HepG2 (cell line): ENCODE data around the gene NFIC. TPM values are rescaled to one million over a fixed set of nuclear protein-coding genes. Genes with fewer than 3 reads are reported as not detected.
A peak's percentile ranks its signal among the peaks of the same experiment; 100 is the strongest.

ENCODE experiments used
- ATAC-seq: fragments of 200-7000 bp; cut with Tn5 transposase; 3 replicates; pipeline ENCODE4 v1.9.1; 2020; ENCODE audit warnings: mild to moderate bottlenecking, moderate library complexity
- BruUV-seq: library from RNA; stranded (reverse); fragments of 400-500 nt; replicated peaks from 2 replicates; lab custom pipeline; 2021; lab: Mats Ljungman, UMichigan
- CTCF ChIA-PET: fragments of 300-600 bp; formaldehyde crosslinking; extraction: SDS; loops from one replicate; lab custom pipeline; 2021; ENCODE audit warnings: low total read pairs, inconsistent platforms, low intra/inter-chr PET ratio; lab: Yijun Ruan, JAX
- POLR2A ChIA-PET: fragments of 350-600 bp; sonication (Branson Sonifier 250); formaldehyde crosslinking; loops from one replicate; lab custom pipeline; 2020; ENCODE audit warnings: antibody characterized with exemption, inconsistent platforms; lab: Yijun Ruan, JAX
- DNase-seq: peaks from one replicate; pipeline ENCODE4 v3.0.0-alpha.2; 2015; ENCODE audit warnings: low spot score
- FAIRE-seq: peaks from 3 replicates; lab custom pipeline; 2011; peaks lifted over from hg19 to GRCh38; lab: Jason Lieb, UNC
- H2AFZ ChIP-seq: one replicate; pipeline ENCODE4 v1.6.1; 2011; ENCODE audit warnings: low read length, inconsistent platforms
- H3K27ac ChIP-seq: fragments of 300-600 bp; 3 replicates; pipeline ENCODE4 v1.8.0; 2011; ENCODE audit warnings: mixed run types, mild to moderate bottlenecking, mixed read lengths, low read length, inconsistent platforms; ENCODE audit not compliant: insufficient read depth; ENCODE audit errors: extremely low read length
- H3K27me3 ChIP-seq, 2 experiments: fragments of 200-600 bp in 1 of 2; 2 replicates in 1 of 2; 3 replicates in 1 of 2; pipeline versions ENCODE4 v1.6.0 to v1.8.0; 2011; ENCODE audit warnings: low read length in 2 of 2, mild to moderate bottlenecking in 2 of 2, moderate library complexity in 2 of 2, inconsistent platforms in 1 of 2; ENCODE audit not compliant: insufficient read depth in 2 of 2, control insufficient read depth in 1 of 2
- H3K36me3 ChIP-seq, 2 experiments: fragments of 200-600 bp in 1 of 2; replicated peaks in 1 of 2; 2 replicates in 1 of 2; 3 replicates in 1 of 2; pipeline versions ENCODE4 v1.5.1 to v1.8.0; 2011; ENCODE audit warnings: low read length in 2 of 2, inconsistent platforms in 1 of 2; ENCODE audit not compliant: insufficient read depth in 2 of 2, control insufficient read depth in 1 of 2
- H3K4me1 ChIP-seq: 2 replicates; pipeline ENCODE4 v1.5.1; 2012; ENCODE audit warnings: low read length, inconsistent platforms; ENCODE audit not compliant: insufficient read depth
- H3K4me2 ChIP-seq: 2 replicates; pipeline ENCODE4 v1.6.0; 2011; ENCODE audit warnings: low read depth, low read length, inconsistent platforms
- H3K4me3 ChIP-seq, 3 experiments: fragments of 200-600 bp in 1 of 3; sonication (generic), shearing (Covaris generic) in 1 of 3; replicated peaks in 1 of 3; 2 replicates each; pipeline ENCODE4 v1.5.1; 2011 to 2016; ENCODE audit warnings: low read length in 3 of 3, inconsistent platforms in 2 of 3, low read depth in 2 of 3, mild to moderate bottlenecking in 2 of 3, control low read depth in 1 of 3, mixed read lengths in 1 of 3; ENCODE audit not compliant: insufficient read depth in 1 of 3
- H3K79me2 ChIP-seq: one replicate; pipeline ENCODE4 v1.6.1; 2011; ENCODE audit warnings: low read length, inconsistent platforms; ENCODE audit not compliant: insufficient read depth
- H3K9ac ChIP-seq: 2 replicates; pipeline ENCODE4 v1.6.0; 2011; ENCODE audit warnings: mild to moderate bottlenecking, low read depth, low read length, inconsistent platforms; ENCODE audit not compliant: insufficient read depth
- H3K9me3 ChIP-seq: 2 replicates; pipeline ENCODE4 v1.5.1; 2012; ENCODE audit warnings: mild to moderate bottlenecking, low read length
- H4K20me1 ChIP-seq: 2 replicates; pipeline ENCODE4 v1.6.0; 2011; ENCODE audit warnings: inconsistent platforms, mild to moderate bottlenecking, low read length, moderate library complexity; ENCODE audit not compliant: insufficient read depth
- MEIS1 ChIP-seq: sonication (generic); formaldehyde crosslinking; IDR thresholded peaks from 2 replicates; pipeline ENCODE4 v1.9.0; 2021; ENCODE audit warnings: mild to moderate bottlenecking, missing genetic modification reagents, moderate library complexity, borderline replicate concordance
- MEIS2 ChIP-seq: sonication (generic); formaldehyde crosslinking; IDR thresholded peaks from 2 replicates; pipeline ENCODE4 v1.9.0; 2021; ENCODE audit warnings: mild to moderate bottlenecking, missing genetic modification reagents
- RERE ChIP-seq: IDR thresholded peaks from 2 replicates; pipeline ENCODE4 v1.6.1; 2016; ENCODE audit warnings: low read depth, missing genetic modification reagents, missing compliant biosample characterization
- RFX1 ChIP-seq: fragments of 450-650 bp; IDR thresholded peaks from 2 replicates; pipeline ENCODE4 v1.6.1; 2017
- YEATS4 ChIP-seq: sonication (generic); formaldehyde crosslinking; IDR thresholded peaks from 2 replicates; pipeline ENCODE4 v1.4.0; 2020; ENCODE audit warnings: missing genetic modification reagents, borderline replicate concordance
- ZFP82 ChIP-seq: sonication (generic); formaldehyde crosslinking; IDR thresholded peaks from 2 replicates; pipeline ENCODE4 v1.5.1; 2020; ENCODE audit warnings: mild to moderate bottlenecking, missing genetic modification reagents, borderline replicate concordance
- ZNF121 ChIP-seq: sonication (generic); formaldehyde crosslinking; IDR thresholded peaks from 2 replicates; pipeline ENCODE4 v1.5.0; 2020; ENCODE audit warnings: mild to moderate bottlenecking, missing genetic modification reagents
- ZNF343 ChIP-seq: sonication (generic); formaldehyde crosslinking; IDR thresholded peaks from 2 replicates; pipeline ENCODE4 v1.4.0; 2020; ENCODE audit warnings: mild to moderate bottlenecking, missing genetic modification reagents
- ZNF496 ChIP-seq: sonication (generic); formaldehyde crosslinking; IDR thresholded peaks from 2 replicates; pipeline ENCODE4 v1.8.1; 2023; ENCODE audit warnings: mild to moderate bottlenecking, moderate library complexity, missing genetic modification reagents; ENCODE audit not compliant: insufficient replicate concordance
- ZNF670 ChIP-seq: sonication (generic); formaldehyde crosslinking; IDR thresholded peaks from 2 replicates; pipeline ENCODE4 v1.8.0; 2022; ENCODE audit warnings: mild to moderate bottlenecking, missing genetic modification reagents, borderline replicate concordance
- WGBS: methylation state at CpG from one replicate; pipeline ENCODE4 v1.1.6; 2017; ENCODE audit warnings: low lambda C conversion rate; 5-methylcytosine and 5-hydroxymethylcytosine counted together
- in situ Hi-C: cut with HindIII; loops from 2 replicates; pipeline ENCODE4 v1.10.0; 2017; ENCODE audit warnings: low pct_unique_long_range_greater_than_20kb; ENCODE audit not compliant: extremely low pct_ligation_motif_present
- intact Hi-C: fragments of 100-400 bp; cut with micrococcal nuclease; formaldehyde crosslinking; loops from one replicate; pipeline ENCODE4 v1.10.0; 2022; ENCODE audit not compliant: unreplicated experiment
- polyA plus RNA-seq, 8 experiments: library from polyadenylated mRNA; depleted of rRNA in 3 of 8; stranded (reverse) in 7 of 8; unstranded in 1 of 8; fragments of >200 nt; fragmentation: Illumina TruSeq in 4 of 8; extraction: Trizol in 4 of 8; gene quantifications; 2 replicates each; pipeline versions ENCODE4 v1.2.1 to v1.2.3, GENCODE V29; 2011 to 2016; ENCODE audit warnings: low read depth in 4 of 8, missing spikeins in 1 of 8, mixed read lengths in 1 of 8; ENCODE audit not compliant: insufficient read depth in 1 of 8
- total RNA-seq, 5 experiments: library from RNA; depleted of rRNA; stranded (reverse); fragments of >200 nt; fragmentation: Illumina TruSeq; extraction: Trizol; gene quantifications; 2 replicates each; pipeline ENCODE4 v1.2.3, GENCODE V29; 2016; ENCODE audit warnings: low read depth in 1 of 5
- TF ChIP-seq, protein P1 (sequence below): sonication (generic); formaldehyde crosslinking; IDR thresholded peaks from 2 replicates; pipeline ENCODE4 v1.8.0; 2022; ENCODE audit warnings: low read depth, missing genetic modification reagents
- TF ChIP-seq, protein P2 (sequence below): sonication (generic); formaldehyde crosslinking; IDR thresholded peaks from 2 replicates; pipeline ENCODE4 v1.4.0; 2020; ENCODE audit warnings: missing genetic modification reagents
- TF ChIP-seq, protein P3 (sequence below): sonication (generic); formaldehyde crosslinking; IDR thresholded peaks from 2 replicates; pipeline ENCODE4 v1.5.0; 2020; ENCODE audit warnings: missing genetic modification reagents, mild to moderate bottlenecking, borderline replicate concordance

The NFIC gene
- total and polyA plus RNA-seq, 2 of the 13 experiments (the other 11 are each of a cell fraction or from before 2014, with no cell fraction given): 1.3 to 2.5 TPM

- Histone ChIP-seq H4K20me1 (no peaks in the 10 kb centered on the region), H3K9ac (no peak overlapping the region), H3K4me1 (peaks cover 89% of the 10 kb centered on the region), H3K4me2 (peak overlapping the region; percentile 39), H2AFZ (no peak overlapping the region), H3K27ac (peak overlapping the region; percentile 61), H3K9me3 (no peaks in the 10 kb centered on the region), H3K27me3 (no peaks in the 10 kb centered on the region), H3K36me3 (0 out of 5 replicates have a peak, but pooled peaks cover 0 to 4% of the 10 kb centered on the region in 2 experiments), H3K4me3 (no peak overlapping the region), H3K79me2 (no peaks in the 10 kb centered on the region)
- ChIA-PET CTCF (no interaction called here), POLR2A (interaction anchor here (1.0 kb wide), 1 partner anchor 14 kb away, joined by 6 read pairs; no protein-coding TSS in a partner anchor)
- no TSS peak for BruUV-seq
- DNase-seq: no peak
- in situ Hi-C loops (no loop called here), intact Hi-C loops (no loop called here)
- no peak for ATAC-seq
- peak; percentile 12 for FAIRE-seq
- 58% methylated on average over 4 of the region's 4 CpGs for WGBS
- TF ChIP-seq, protein P1, sequence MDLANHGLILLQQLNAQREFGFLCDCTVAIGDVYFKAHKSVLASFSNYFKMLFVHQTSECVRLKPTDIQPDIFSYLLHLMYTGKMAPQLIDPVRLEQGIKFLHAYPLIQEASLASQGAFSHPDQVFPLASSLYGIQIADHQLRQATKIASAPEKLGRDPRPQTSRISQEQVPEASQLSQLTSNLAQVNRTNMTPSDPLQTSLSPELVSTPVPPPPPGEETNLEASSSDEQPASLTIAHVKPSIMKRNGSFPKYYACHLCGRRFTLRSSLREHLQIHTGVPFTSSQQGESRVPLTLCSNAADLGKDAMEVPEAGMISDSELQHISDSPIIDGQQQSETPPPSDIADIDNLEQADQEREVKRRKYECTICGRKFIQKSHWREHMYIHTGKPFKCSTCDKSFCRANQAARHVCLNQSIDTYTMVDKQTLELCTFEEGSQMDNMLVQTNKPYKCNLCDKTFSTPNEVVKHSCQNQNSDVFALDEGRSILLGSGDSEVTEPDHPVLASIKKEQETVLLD (CRISPR knock-in tag): no peak
- TF ChIP-seq MEIS2 (no peak), ZNF121 (peak; percentile 87), MEIS1 (CRISPR knock-in tag) (no peak), ZNF496 (CRISPR knock-in tag) (no peak), RERE (CRISPR knock-in tag) (no peak), ZNF343 (no peak), ZFP82 (CRISPR knock-in tag) (0 out of 2 replicates have a peak, but pooled peaks have one; percentile 52), ZNF670 (CRISPR knock-in tag) (peak; percentile 41; the same call in 1 of the 2 replicates), YEATS4 (CRISPR knock-in tag) (0 out of 2 replicates have a peak, but pooled peaks have one; percentile 10), RFX1 (no peak)
- TF ChIP-seq, protein P2, sequence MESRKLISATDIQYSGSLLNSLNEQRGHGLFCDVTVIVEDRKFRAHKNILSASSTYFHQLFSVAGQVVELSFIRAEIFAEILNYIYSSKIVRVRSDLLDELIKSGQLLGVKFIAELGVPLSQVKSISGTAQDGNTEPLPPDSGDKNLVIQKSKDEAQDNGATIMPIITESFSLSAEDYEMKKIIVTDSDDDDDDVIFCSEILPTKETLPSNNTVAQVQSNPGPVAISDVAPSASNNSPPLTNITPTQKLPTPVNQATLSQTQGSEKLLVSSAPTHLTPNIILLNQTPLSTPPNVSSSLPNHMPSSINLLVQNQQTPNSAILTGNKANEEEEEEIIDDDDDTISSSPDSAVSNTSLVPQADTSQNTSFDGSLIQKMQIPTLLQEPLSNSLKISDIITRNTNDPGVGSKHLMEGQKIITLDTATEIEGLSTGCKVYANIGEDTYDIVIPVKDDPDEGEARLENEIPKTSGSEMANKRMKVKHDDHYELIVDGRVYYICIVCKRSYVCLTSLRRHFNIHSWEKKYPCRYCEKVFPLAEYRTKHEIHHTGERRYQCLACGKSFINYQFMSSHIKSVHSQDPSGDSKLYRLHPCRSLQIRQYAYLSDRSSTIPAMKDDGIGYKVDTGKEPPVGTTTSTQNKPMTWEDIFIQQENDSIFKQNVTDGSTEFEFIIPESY (CRISPR knock-in tag): no peak
- TF ChIP-seq, protein P3, sequence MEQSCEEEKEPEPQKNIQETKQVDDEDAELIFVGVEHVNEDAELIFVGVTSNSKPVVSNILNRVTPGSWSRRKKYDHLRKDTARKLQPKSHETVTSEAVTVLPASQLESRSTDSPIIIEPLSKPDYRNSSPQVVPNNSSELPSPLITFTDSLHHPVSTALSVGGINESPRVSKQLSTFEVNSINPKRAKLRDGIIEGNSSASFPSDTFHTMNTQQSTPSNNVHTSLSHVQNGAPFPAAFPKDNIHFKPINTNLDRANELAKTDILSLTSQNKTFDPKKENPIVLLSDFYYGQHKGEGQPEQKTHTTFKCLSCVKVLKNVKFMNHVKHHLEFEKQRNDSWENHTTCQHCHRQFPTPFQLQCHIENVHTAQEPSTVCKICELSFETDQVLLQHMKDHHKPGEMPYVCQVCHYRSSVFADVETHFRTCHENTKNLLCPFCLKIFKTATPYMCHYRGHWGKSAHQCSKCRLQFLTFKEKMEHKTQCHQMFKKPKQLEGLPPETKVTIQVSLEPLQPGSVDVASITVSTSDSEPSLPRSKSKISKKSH (CRISPR knock-in tag): no peak; the same call in 1 of the 2 replicates
Observed at GRCh38 chr19:3412066-3412465, 45.7 kb downstream of the NFIC start.
